Neural progenitor cell (in vitro differentiated cells): Measurements from ENCODE around the gene PTPN20.

Source experiments
- CTCF ChIP-seq: fragments of 200-600 bp; sonication (generic); IDR thresholded peaks from 2 replicates; pipeline ENCODE4 v1.5.1; 2017; ENCODE audit warnings: antibody characterized with exemption, mild to moderate bottlenecking
- EZH2 ChIP-seq: fragments of 200-600 bp; sonication (generic); IDR thresholded peaks from 2 replicates; pipeline ENCODE4 v1.6.1; 2017; ENCODE audit warnings: antibody characterized with exemption, mild to moderate bottlenecking, moderate library complexity

- TF ChIP-seq CTCF (no peak), EZH2 (no peak)
Measured at GRCh38 chr10:47042780-47043750, 131.8 kb downstream of the PTPN20 start.
